ENCODE results near the gene GARRE1. TPM values are rescaled to one million over a fixed set of nuclear protein-coding genes. Genes with fewer than 3 reads are reported as not detected.
A peak's percentile ranks its signal among the peaks of the same experiment; 100 is the strongest.

GARRE1 gene
- total RNA-seq, 2 donors from 2014 or later, result 21.9 to 27.9 TPM

GRCh38 chr19:34257559-34257924 lies 3.2 kb downstream of the GARRE1 start:
- H3K27ac ChIP-seq (ENCODE audit: low read depth, low read length), result no peak overlapping the region
- Mint-ChIP-seq H3K4me1 (peaks cover 27% of the 10 kb centered on the region), H3K27ac (no peak overlapping the region), H3K9me3 (no peaks in the 10 kb centered on the region), H3K4me3 (no peak overlapping the region), H3K27me3 (ENCODE audit: insufficient read depth) (no peaks in the 10 kb centered on the region), H3K36me3 (ENCODE audit: low read depth) (no peaks in the 10 kb centered on the region)
- no peak overlapping the region for H3K9ac ChIP-seq (ENCODE audit: extremely low read depth, low read length, poor library complexity, severe bottlenecking)
- no peaks in the 10 kb centered on the region for H3K4me1 ChIP-seq (ENCODE audit: control insufficient read depth, insufficient read depth, low read length)
- no peak for TF ChIP-seq CTCF (conservative IDR thresholded peaks at IDR 0.05)
- no peaks in the 10 kb centered on the region for H3K9me3 ChIP-seq (ENCODE audit: control insufficient read depth, low read length)
- WGBS, 2 experiments (ENCODE audit: insufficient coverage in 1 of 2, insufficient read length in 1 of 2), result 80 to 95% methylated on average over 1 to 2 of the region's 2 CpGs
- H3K27me3 ChIP-seq (ENCODE audit: control insufficient read depth, insufficient read depth, low read length, poor library complexity, severe bottlenecking), result no peaks in the 10 kb centered on the region
- H3K36me3 ChIP-seq (ENCODE audit: control insufficient read depth, insufficient read depth, low read length), result no peaks in the 10 kb centered on the region
- no peak for DNase-seq
- H3K4me3 ChIP-seq (ENCODE audit: low read length), result no peak overlapping the region

GRCh38 chr19:34259367-34260095 lies 5.2 kb downstream of the GARRE1 start:
- Mint-ChIP-seq H3K9me3 (no peaks in the 10 kb centered on the region), H3K4me3 (no peak overlapping the region), H3K4me1 (peaks cover 22% of the 10 kb centered on the region), H3K27ac (no peak overlapping the region), H3K27me3 (ENCODE audit: insufficient read depth) (no peaks in the 10 kb centered on the region), H3K36me3 (ENCODE audit: low read depth) (no peaks in the 10 kb centered on the region)
- no peaks in the 10 kb centered on the region for H3K9me3 ChIP-seq (ENCODE audit: control insufficient read depth, low read length)
- no peaks in the 10 kb centered on the region for H3K27me3 ChIP-seq (ENCODE audit: control insufficient read depth, insufficient read depth, low read length, poor library complexity, severe bottlenecking)
- H3K4me1 ChIP-seq (ENCODE audit: control insufficient read depth, insufficient read depth, low read length), result no peaks in the 10 kb centered on the region
- H3K36me3 ChIP-seq (ENCODE audit: control insufficient read depth, insufficient read depth, low read length), result no peaks in the 10 kb centered on the region
- DNase-seq, result no peak
- H3K27ac ChIP-seq (ENCODE audit: low read depth, low read length), result no peak overlapping the region
- TF ChIP-seq CTCF (conservative IDR thresholded peaks at IDR 0.05), result no peak
- WGBS, 2 experiments (ENCODE audit: insufficient coverage in 1 of 2, insufficient read length in 1 of 2), result 87 to 94% methylated on average over 3 of the region's 3 CpGs
- H3K9ac ChIP-seq (ENCODE audit: extremely low read depth, low read length, poor library complexity, severe bottlenecking), result no peak overlapping the region
- no peak overlapping the region for H3K4me3 ChIP-seq (ENCODE audit: low read length)

- H3K9me3 ChIP-seq (ENCODE audit: control insufficient read depth, low read length), result no peaks in the 10 kb centered on the region
- no peaks in the 10 kb centered on the region for H3K9me3 Mint-ChIP-seq
- H3K36me3 ChIP-seq (ENCODE audit: control insufficient read depth, insufficient read depth, low read length), result no peaks in the 10 kb centered on the region
- H3K4me3 ChIP-seq (ENCODE audit: low read length), result peak overlapping the region; percentile 46
- no peaks in the 10 kb centered on the region for H3K36me3 Mint-ChIP-seq (ENCODE audit: low read depth)
- no peaks in the 10 kb centered on the region for H3K27me3 Mint-ChIP-seq (ENCODE audit: insufficient read depth)
- no peaks in the 10 kb centered on the region for H3K4me1 ChIP-seq (ENCODE audit: control insufficient read depth, insufficient read depth, low read length)
- peaks cover 24% of the 10 kb centered on the region for H3K4me1 Mint-ChIP-seq
- no peaks in the 10 kb centered on the region for H3K27me3 ChIP-seq (ENCODE audit: control insufficient read depth, insufficient read depth, low read length, poor library complexity, severe bottlenecking)
- DNase-seq, result peak; percentile 68
- H3K9ac ChIP-seq (ENCODE audit: extremely low read depth, low read length, poor library complexity, severe bottlenecking), result no peak overlapping the region
- H3K27ac ChIP-seq (ENCODE audit: low read depth, low read length), result no peak overlapping the region
- peak overlapping the region; percentile 64 for H3K27ac Mint-ChIP-seq
- H3K4me3 Mint-ChIP-seq, result no peak overlapping the region
- 50 to 53% methylated on average over 1 to 6 of the region's 6 CpGs for WGBS, 2 experiments (ENCODE audit: insufficient coverage in 1 of 2, insufficient read length in 1 of 2)
- no peak for TF ChIP-seq CTCF (conservative IDR thresholded peaks at IDR 0.05)
Observed at GRCh38 chr19:34260771-34261173, 6.4 kb downstream of the GARRE1 start.

All from endodermal cell (in vitro differentiated cells).